Stimulated activated effector memory CD8-positive, alpha-beta T cell treated with anti-CD3 and anti-CD28 coated beads, Interleukin-12 subunit alpha, Interleukin-12 subunit beta, amount 100 ng/mL, for 72 hours (primary cell): Measurements from ENCODE around the gene PHTF2.
"Not testable (repeated sequence)": the region's sequence is repeated elsewhere in the genome, so short reads cannot be mapped to it uniquely, and the experiment has no call there.

Source experiments
- ATAC-seq: fragments of 150-1000 bp; cut with Tn5 transposase; 2 replicates; pipeline ENCODE4 v1.10.0; 2021
- DNase-seq, 2 donors: peaks; one replicate each; pipeline ENCODE4 v3.0.0; 2021 to 2022; ENCODE audit warnings: low spot score in 2 of 2
- H3K27ac Mint-ChIP-seq: one replicate; pipeline ENCODE4 v1.8.0; 2022; ENCODE audit warnings: mild to moderate bottlenecking, mixed read lengths
- H3K36me3 Mint-ChIP-seq: one replicate; pipeline ENCODE4 v1.8.0; 2022; ENCODE audit warnings: mild to moderate bottlenecking, mixed read lengths
- H3K4me1 Mint-ChIP-seq: one replicate; pipeline ENCODE4 v1.8.0; 2022; ENCODE audit warnings: mixed read lengths
- H3K4me3 Mint-ChIP-seq: one replicate; pipeline ENCODE4 v1.8.0; 2022; ENCODE audit warnings: mild to moderate bottlenecking, mixed read lengths
- H3K9me3 Mint-ChIP-seq: one replicate; pipeline ENCODE4 v1.8.0; 2022; ENCODE audit warnings: mixed read lengths

The PHTF2 gene

GRCh38 chr7:77985974-77986339 is 187.4 kb downstream of the PHTF2 start:
- H3K4me1 Mint-ChIP-seq = peaks cover 13% of the 10 kb centered on the region
- ATAC-seq = no peak
- H3K4me3 Mint-ChIP-seq = no peak overlapping the region
- H3K27ac Mint-ChIP-seq = no peak overlapping the region
- no peaks in the 10 kb centered on the region for H3K9me3 Mint-ChIP-seq
- H3K36me3 Mint-ChIP-seq = no peaks in the 10 kb centered on the region
- no peak for DNase-seq

DNA sequence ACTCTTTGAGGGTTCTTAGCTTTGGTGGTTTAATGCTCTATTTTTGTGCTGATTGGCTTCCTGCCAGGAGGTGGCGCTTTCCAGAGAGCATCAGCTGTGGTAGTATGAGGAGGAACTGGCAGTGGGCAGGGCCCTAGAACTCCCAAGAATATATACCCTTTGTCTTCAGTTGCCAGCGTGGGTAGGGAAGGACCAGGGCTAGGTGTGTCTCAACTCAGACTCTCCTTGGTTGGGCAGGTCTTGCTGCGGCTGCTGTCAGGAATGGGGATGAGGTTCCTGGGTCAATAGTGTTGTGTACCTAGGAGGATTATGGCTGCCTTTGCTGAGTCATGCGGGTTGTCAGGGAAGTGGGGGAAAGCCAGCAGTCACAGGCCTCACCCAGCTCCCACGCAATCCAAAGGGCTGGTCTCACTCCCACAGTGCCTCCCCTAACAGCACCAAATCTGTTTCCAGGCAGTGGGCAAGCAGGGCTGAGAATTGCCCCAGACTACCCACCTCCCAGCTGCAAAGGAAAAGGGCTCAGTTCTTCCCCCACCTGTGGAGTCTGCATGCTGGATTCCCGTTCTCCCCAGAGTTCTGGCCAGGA is 191.5 kb downstream of the PHTF2 start:
- ATAC-seq = no peak
- DNase-seq = no peak
- Mint-ChIP-seq H3K4me1 (no peaks in the 10 kb centered on the region), H3K4me3 (no peak overlapping the region), H3K9me3 (no peaks in the 10 kb centered on the region), H3K36me3 (no peaks in the 10 kb centered on the region), H3K27ac (no peak overlapping the region)

DNA sequence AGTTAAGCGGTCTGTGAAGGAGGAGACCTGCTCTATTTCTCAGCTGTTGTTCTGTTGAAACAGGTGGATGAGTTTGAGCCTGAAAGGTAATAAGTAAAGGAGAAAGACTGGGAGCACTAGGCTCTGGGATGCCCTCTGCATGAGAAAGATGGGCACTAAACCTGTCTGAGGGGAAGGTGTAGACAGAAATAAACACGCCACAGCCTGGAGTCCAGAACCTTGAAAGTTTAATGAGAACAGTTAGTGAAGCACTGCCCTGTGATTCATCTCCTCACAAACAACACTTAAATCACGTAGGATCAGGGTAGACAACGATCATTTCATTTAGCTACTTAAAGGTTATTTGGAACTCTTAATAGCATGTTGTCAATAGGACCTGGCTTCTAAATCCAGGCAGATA is 193.1 kb downstream of the PHTF2 start:
- no peaks in the 10 kb centered on the region for H3K36me3 Mint-ChIP-seq
- ATAC-seq (no peak), DNase-seq (no peak)
- no peaks in the 10 kb centered on the region for H3K9me3 Mint-ChIP-seq
- no peak overlapping the region for H3K27ac Mint-ChIP-seq
- no peak overlapping the region for H3K4me3 Mint-ChIP-seq
- H3K4me1 Mint-ChIP-seq = no peaks in the 10 kb centered on the region

GRCh38 chr7:77993838-77994237 is 195.3 kb downstream of the PHTF2 start:
- ATAC-seq (no peak), DNase-seq (no peak)
- Mint-ChIP-seq H3K27ac (no peak overlapping the region), H3K9me3 (no peaks in the 10 kb centered on the region), H3K4me1 (no peaks in the 10 kb centered on the region), H3K36me3 (no peaks in the 10 kb centered on the region), H3K4me3 (no peak overlapping the region)

DNA sequence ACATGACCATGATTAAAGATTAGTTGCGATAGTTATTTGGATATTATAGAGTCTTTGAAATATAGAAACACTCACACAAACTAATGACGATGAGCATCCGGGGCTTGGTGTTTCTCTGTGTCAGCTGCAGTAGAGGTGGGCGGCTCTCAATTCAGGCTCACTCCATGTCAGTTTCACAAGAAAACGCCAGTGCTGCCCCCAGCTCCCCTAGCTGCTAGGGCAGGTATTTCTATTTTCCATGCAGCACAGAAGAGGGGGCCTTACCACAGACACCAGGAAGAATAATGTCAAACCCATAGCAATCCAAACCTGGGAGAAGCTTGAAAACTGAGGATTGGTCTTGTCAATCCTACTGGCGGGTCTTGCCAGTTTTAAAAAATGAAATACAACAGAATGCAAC is 197.1 kb downstream of the PHTF2 start:
- ATAC-seq (no peak), DNase-seq (no peak)
- Mint-ChIP-seq H3K9me3 (no peaks in the 10 kb centered on the region), H3K4me3 (no peak overlapping the region), H3K4me1 (no peaks in the 10 kb centered on the region), H3K27ac (no peak overlapping the region), H3K36me3 (no peaks in the 10 kb centered on the region)

DNA sequence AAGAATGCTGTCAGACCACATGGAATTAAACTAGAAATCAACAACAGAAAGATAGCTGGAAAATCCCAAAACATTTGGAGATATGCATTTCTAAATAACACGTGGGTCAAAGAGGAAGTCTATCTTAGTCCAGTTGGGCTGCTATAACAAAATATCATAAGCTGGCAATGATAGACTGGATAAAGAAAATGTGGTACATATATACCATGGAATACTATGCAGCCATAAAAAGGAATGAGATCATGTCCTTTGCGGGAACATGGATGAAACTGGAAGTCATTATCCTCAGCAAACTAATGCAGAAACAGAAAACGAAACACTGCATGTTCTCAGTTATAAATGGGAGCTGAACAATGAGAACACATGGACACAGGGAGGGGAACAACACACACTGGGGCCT is 200.6 kb downstream of the PHTF2 start:
- not testable (repeated sequence) for H3K4me3 Mint-ChIP-seq, H3K9me3 Mint-ChIP-seq, H3K36me3 Mint-ChIP-seq, ATAC-seq, H3K4me1 Mint-ChIP-seq, H3K27ac Mint-ChIP-seq, DNase-seq

- Mint-ChIP-seq H3K27ac (no peak overlapping the region), H3K4me3 (no peak overlapping the region), H3K9me3 (no peaks in the 10 kb centered on the region), H3K36me3 (no peaks in the 10 kb centered on the region), H3K4me1 (no peaks in the 10 kb centered on the region)
- DNase-seq (no peak), ATAC-seq (no peak)
These were observed 203.4 kb downstream of the PHTF2 start for GRCh38 chr7:78002021-78002420.

DNA sequence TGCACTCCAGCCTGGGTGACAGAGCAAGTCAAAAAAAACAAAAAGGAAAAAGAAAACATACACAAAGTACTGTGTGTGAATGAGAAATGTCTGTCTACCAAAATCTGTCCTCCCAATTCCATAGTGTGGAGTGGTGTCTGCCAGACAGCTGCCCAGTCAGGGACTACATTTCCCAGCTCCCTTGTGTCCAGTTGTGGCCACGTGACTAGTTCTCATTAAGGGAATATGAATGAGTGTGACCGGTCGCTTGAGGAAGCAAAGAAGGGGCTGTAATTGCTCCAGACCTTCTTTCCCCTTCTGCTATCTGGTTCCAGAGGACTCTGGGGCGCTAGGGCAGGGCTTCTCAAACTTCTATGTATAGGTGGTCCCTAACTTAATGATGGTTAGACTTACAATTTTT is 204.1 kb downstream of the PHTF2 start:
- Mint-ChIP-seq H3K4me1 (no peaks in the 10 kb centered on the region), H3K36me3 (no peaks in the 10 kb centered on the region), H3K9me3 (no peaks in the 10 kb centered on the region), H3K27ac (no peak overlapping the region), H3K4me3 (no peak overlapping the region)
- no peak for ATAC-seq
- no peak for DNase-seq

- no peak for DNase-seq
- Mint-ChIP-seq H3K27ac (no peak overlapping the region), H3K4me3 (no peak overlapping the region), H3K4me1 (no peaks in the 10 kb centered on the region), H3K36me3 (no peaks in the 10 kb centered on the region), H3K9me3 (no peaks in the 10 kb centered on the region)
- no peak for ATAC-seq
These were observed 207.6 kb downstream of the PHTF2 start for GRCh38 chr7:78006063-78006755.
